ENCODE data around the gene FREY1.

Gene FREY1

GRCh38 chr11:45941285-45941684, 34.2 kb upstream of the FREY1 start:
- TF ChIP-seq CTCF (IDR thresholded peaks at IDR 0.05; ENCODE audit: insufficient read depth, low read length) (no peak), SPI1 (IDR thresholded peaks at IDR 0.05; ENCODE audit: borderline replicate concordance, low read depth) (no peak), REST (IDR thresholded peaks at IDR 0.05; ENCODE audit: insufficient replicate concordance, low read depth) (no peak)
- no peak overlapping the region for H3K27ac ChIP-seq (replicated peaks)

GRCh38 chr11:45939836-45940235, 32.8 kb upstream of the FREY1 start:
- TF ChIP-seq REST (IDR thresholded peaks at IDR 0.05; ENCODE audit: insufficient replicate concordance, low read depth) (no peak), POLR2AphosphoS5 (IDR thresholded peaks at IDR 0.05; ENCODE audit: low read depth) (no peak), CTCF (IDR thresholded peaks at IDR 0.05; ENCODE audit: insufficient read depth, low read length) (no peak), GABPA (IDR thresholded peaks at IDR 0.05; ENCODE audit: low read depth) (no peak), SPI1 (IDR thresholded peaks at IDR 0.05; ENCODE audit: borderline replicate concordance, low read depth) (no peak)
- H3K27me3 ChIP-seq (ENCODE audit: insufficient read depth, poor library complexity, severe bottlenecking): no peaks in the 10 kb centered on the region
- no peak overlapping the region for H3K4me3 ChIP-seq (replicated peaks; ENCODE audit: insufficient read depth, low read length)
- DNase-seq (ENCODE audit: low read depth in 1 of 2, low spot score in 1 of 2): no peak
- no peak overlapping the region for H3K27ac ChIP-seq (replicated peaks)

More at GRCh38 chr11:45941285-45941684, 34.2 kb upstream of the FREY1 start:
- Histone ChIP-seq H3K27me3 (ENCODE audit: insufficient read depth, poor library complexity, severe bottlenecking) (no peaks in the 10 kb centered on the region), H3K4me3 (replicated peaks; ENCODE audit: insufficient read depth, low read length) (no peak overlapping the region)
- no peak for DNase-seq (ENCODE audit: low read depth in 1 of 2, low spot score in 1 of 2)

- TF ChIP-seq REST (IDR thresholded peaks at IDR 0.05; ENCODE audit: insufficient replicate concordance, low read depth) (no peak), GABPA (IDR thresholded peaks at IDR 0.05; ENCODE audit: low read depth) (no peak), POLR2AphosphoS5 (IDR thresholded peaks at IDR 0.05; ENCODE audit: low read depth) (no peak), CTCF (IDR thresholded peaks at IDR 0.05; ENCODE audit: insufficient read depth, low read length) (no peak), SPI1 (IDR thresholded peaks at IDR 0.05; ENCODE audit: borderline replicate concordance, low read depth) (no peak)
- Histone ChIP-seq H3K27me3 (ENCODE audit: insufficient read depth, poor library complexity, severe bottlenecking) (no peaks in the 10 kb centered on the region), H3K27ac (replicated peaks) (no peak overlapping the region), H3K4me3 (replicated peaks; ENCODE audit: insufficient read depth, low read length) (no peak overlapping the region)
- DNase-seq (ENCODE audit: low read depth in 1 of 2, low spot score in 1 of 2): no peak
Measured at GRCh38 chr11:45937916-45938315, 30.8 kb upstream of the FREY1 start.
